Caco-2 (cell line): ENCODE results near the gene PCNX1. TPM values are rescaled to one million over a fixed set of nuclear protein-coding genes. Genes with fewer than 3 reads are reported as not detected.

Source experiments
- BruUV-seq: library from RNA; stranded (reverse); fragments of 400-500 nt; replicated peaks from 2 replicates; lab custom pipeline; 2021; lab: Mats Ljungman, UMichigan
- CTCF ChIA-PET: fragments of 300-600 bp; sonication (Branson Sonifier 250); formaldehyde crosslinking; loops from one replicate; lab custom pipeline; 2022; ENCODE audit warnings: antibody characterized with exemption; lab: Charles Lee
- POLR2A ChIA-PET: fragments of 300-600 bp; sonication (Branson Sonifier 250); formaldehyde crosslinking; loops from one replicate; lab custom pipeline; 2022; ENCODE audit warnings: antibody characterized with exemption; lab: Charles Lee
- DNase-seq, 2 experiments: peaks; one replicate each; pipeline versions ENCODE4 v3.0.0 to v3.0.0-alpha.2; 2020 to 2022
- H3K27me3 ChIP-seq: replicated peaks from 2 replicates; pipeline ENCODE4 v1.6.0; 2011; ENCODE audit warnings: low read length; ENCODE audit not compliant: control insufficient read depth, insufficient read depth
- H3K36me3 ChIP-seq: 2 replicates; pipeline ENCODE4 v1.5.1; 2011; ENCODE audit warnings: low read length; ENCODE audit not compliant: control insufficient read depth, insufficient read depth
- H3K4me1 ChIP-seq: fragments of 250-450 bp; sonication (Bioruptor Pico); 2 replicates; pipeline ENCODE4 v1.5.1; 2020; ENCODE audit warnings: mild to moderate bottlenecking
- H3K4me3 ChIP-seq: 2 replicates; pipeline ENCODE4 v1.5.1; 2011; ENCODE audit warnings: low read depth, mild to moderate bottlenecking, control low read depth, low read length
- H3K9me3 ChIP-seq: fragments of 250-450 bp; sonication (Bioruptor Pico); 2 replicates; pipeline ENCODE4 v1.5.1; 2020; ENCODE audit warnings: mild to moderate bottlenecking, moderate library complexity
- H3K27ac Mint-ChIP-seq: one replicate; pipeline ENCODE4 v1.8.0; 2022; ENCODE audit warnings: mixed read lengths; ENCODE audit not compliant: unreplicated experiment
- H3K27me3 Mint-ChIP-seq: one replicate; pipeline ENCODE4 v1.8.0; 2022; ENCODE audit warnings: mixed read lengths; ENCODE audit not compliant: insufficient read depth, unreplicated experiment
- H3K36me3 Mint-ChIP-seq: one replicate; pipeline ENCODE4 v1.8.0; 2022; ENCODE audit warnings: mild to moderate bottlenecking, mixed read lengths; ENCODE audit not compliant: insufficient read depth, unreplicated experiment
- H3K4me1 Mint-ChIP-seq: one replicate; pipeline ENCODE4 v1.8.0; 2022; ENCODE audit warnings: low read depth, mixed read lengths; ENCODE audit not compliant: unreplicated experiment
- H3K4me3 Mint-ChIP-seq: one replicate; pipeline ENCODE4 v1.8.0; 2022; ENCODE audit warnings: mild to moderate bottlenecking, moderate library complexity, mixed read lengths; ENCODE audit not compliant: unreplicated experiment
- H3K9me3 Mint-ChIP-seq: one replicate; pipeline ENCODE4 v1.8.0; 2022; ENCODE audit warnings: mixed read lengths; ENCODE audit not compliant: unreplicated experiment
- intact Hi-C: fragments of 100-400 bp; cut with micrococcal nuclease; formaldehyde crosslinking; loops from one replicate; pipeline ENCODE4 v1.10.0; 2022; ENCODE audit not compliant: unreplicated experiment
- total RNA-seq: library from RNA; stranded (reverse); gene quantifications from 2 replicates; pipeline ENCODE4 v1.2.3, GENCODE V29; 2022
- TF ChIP-seq, protein P1 (sequence below), 2 experiments: fragments of 200-600 bp in 1 of 2; IDR thresholded peaks; 1 replicate in 1 of 2; 2 replicates in 1 of 2; pipeline versions ENCODE4 v1.5.1 to v1.8.0; 2011 to 2022; ENCODE audit warnings: antibody characterized with exemption in 1 of 2, control low read depth in 1 of 2, inconsistent platforms in 1 of 2, low read depth in 1 of 2, low read length in 1 of 2, mild to moderate bottlenecking in 1 of 2, moderate library complexity in 1 of 2; ENCODE audit not compliant: insufficient read depth in 1 of 2, severe bottlenecking in 1 of 2, unreplicated experiment in 1 of 2

Gene PCNX1
- total RNA-seq, 1 experiment from 2014 or later: 29.0 TPM

DNA sequence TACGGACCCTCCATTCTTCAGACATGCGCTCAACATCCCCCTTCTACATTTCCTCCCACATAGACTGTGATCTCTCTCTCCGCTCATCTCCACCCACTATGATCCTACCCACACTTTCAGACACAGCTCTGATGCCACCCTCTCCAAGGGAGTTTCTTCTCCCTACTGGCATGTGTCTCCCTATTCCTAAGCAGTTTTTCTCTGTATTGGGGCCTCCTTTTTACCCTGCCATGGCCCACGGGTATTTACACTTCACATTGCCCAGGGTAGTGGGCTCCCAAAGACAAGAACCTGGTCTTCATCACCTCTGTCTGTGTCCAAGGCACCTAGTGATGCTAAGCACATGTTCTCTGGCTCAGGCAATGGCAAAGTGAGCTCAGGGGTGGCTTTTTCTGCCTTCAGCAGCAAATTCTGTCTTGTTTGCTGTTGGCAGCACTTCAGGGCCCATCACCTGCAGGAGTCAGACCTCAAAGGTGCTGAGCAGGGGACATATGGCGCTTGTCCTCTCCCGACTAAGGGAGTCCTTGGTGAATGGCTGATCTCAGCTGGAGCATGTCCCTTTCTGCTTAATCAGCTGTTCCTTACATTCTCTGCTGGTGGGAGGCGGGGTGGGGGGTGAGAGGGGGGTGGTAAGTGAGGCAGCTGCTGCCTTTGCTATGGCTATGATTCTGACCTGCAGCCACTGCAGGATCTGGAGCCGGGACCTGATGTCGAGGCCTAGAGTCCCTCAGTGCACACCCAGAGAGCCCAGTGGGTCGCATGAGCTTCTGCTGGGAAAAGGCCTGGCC lies 256.8 kb downstream of the PCNX1 start:
- no peaks in the 10 kb centered on the region for H3K27me3 Mint-ChIP-seq
- H3K4me3 Mint-ChIP-seq: no peak overlapping the region
- Histone ChIP-seq H3K9me3 (peaks cover 5% of the 10 kb centered on the region), H3K4me1 (peaks cover 38% of the 10 kb centered on the region), H3K36me3 (no peaks in the 10 kb centered on the region), H3K4me3 (no peak overlapping the region), H3K27me3 (no peaks in the 10 kb centered on the region)
- TF ChIP-seq, protein P1, sequence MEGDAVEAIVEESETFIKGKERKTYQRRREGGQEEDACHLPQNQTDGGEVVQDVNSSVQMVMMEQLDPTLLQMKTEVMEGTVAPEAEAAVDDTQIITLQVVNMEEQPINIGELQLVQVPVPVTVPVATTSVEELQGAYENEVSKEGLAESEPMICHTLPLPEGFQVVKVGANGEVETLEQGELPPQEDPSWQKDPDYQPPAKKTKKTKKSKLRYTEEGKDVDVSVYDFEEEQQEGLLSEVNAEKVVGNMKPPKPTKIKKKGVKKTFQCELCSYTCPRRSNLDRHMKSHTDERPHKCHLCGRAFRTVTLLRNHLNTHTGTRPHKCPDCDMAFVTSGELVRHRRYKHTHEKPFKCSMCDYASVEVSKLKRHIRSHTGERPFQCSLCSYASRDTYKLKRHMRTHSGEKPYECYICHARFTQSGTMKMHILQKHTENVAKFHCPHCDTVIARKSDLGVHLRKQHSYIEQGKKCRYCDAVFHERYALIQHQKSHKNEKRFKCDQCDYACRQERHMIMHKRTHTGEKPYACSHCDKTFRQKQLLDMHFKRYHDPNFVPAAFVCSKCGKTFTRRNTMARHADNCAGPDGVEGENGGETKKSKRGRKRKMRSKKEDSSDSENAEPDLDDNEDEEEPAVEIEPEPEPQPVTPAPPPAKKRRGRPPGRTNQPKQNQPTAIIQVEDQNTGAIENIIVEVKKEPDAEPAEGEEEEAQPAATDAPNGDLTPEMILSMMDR (IDR thresholded peaks at IDR 0.05; ENCODE audit: insufficient read depth in 1 of 2, low read depth in 1 of 2, low read length in 1 of 2, severe bottlenecking in 1 of 2, unreplicated experiment in 1 of 2): no peak
- H3K27ac Mint-ChIP-seq: no peak overlapping the region
- no TSS peak for BruUV-seq
- intact Hi-C loops: loop anchor here (2.0 to 10.0 kb wide), 2 partner anchors 21 to 241 kb away; no protein-coding TSS in a partner anchor
- CTCF ChIA-PET: no interaction called here
- H3K9me3 Mint-ChIP-seq: no peaks in the 10 kb centered on the region
- DNase-seq: no peak
- no peaks in the 10 kb centered on the region for H3K36me3 Mint-ChIP-seq
- POLR2A ChIA-PET: no interaction called here
- H3K4me1 Mint-ChIP-seq: peaks cover 33% of the 10 kb centered on the region

Other genes with a start within 250 kb of the PCNX1 start
- 19.5 and 20.3 TPM in 2 replicates for gene MAP3K9, start 97.9 kb upstream of the PCNX1 start, total RNA-seq